ENCODE measurements around the gene PPP1R14C. TPM values are rescaled to one million over a fixed set of nuclear protein-coding genes. Genes with fewer than 3 reads are reported as not detected.
"Not testable (repeated sequence)": the region's sequence is repeated elsewhere in the genome, so short reads cannot be mapped to it uniquely, and the experiment has no call there.

PPP1R14C gene
- total and polyA plus RNA-seq, 10 donors = 0.06 to 0.39 (median 0.18) TPM; not detected in 4

- no peak overlapping the region for H3K27ac ChIP-seq
- intact Hi-C loops (cut with DNase I; ENCODE audit: low total_unique reads) = no loop called here
- DNase-seq = no peak
- H3K4me1 ChIP-seq = no peaks in the 10 kb centered on the region
- no peaks in the 10 kb centered on the region for H3K36me3 ChIP-seq
- no peaks in the 10 kb centered on the region for H3K9me3 ChIP-seq
- H3K27me3 ChIP-seq (replicated peaks in 1 of 7) = no peaks in the 10 kb centered on the region
- no peak overlapping the region for H3K4me3 ChIP-seq
- TF ChIP-seq POLR2AphosphoS5 (IDR thresholded peaks at IDR 0.05) = no peak
- TF ChIP-seq CTCF (IDR thresholded peaks at IDR 0.05 in 8 of 11, conservative IDR thresholded peaks at IDR 0.05 in 3 of 11) = no peak
- no peak for TF ChIP-seq POLR2A (IDR thresholded peaks at IDR 0.05)
- 81 to 88% (median 85%) methylated on average over 8 of the region's 8 CpGs for WGBS, 5 donors
Observed at GRCh38 chr6:150176659-150177058, 33.8 kb downstream of the PPP1R14C start.

GRCh38 chr6:150177259-150177951 lies 34.6 kb downstream of the PPP1R14C start:
- Histone ChIP-seq H3K36me3 (no peaks in the 10 kb centered on the region), H3K9me3 (no peaks in the 10 kb centered on the region), H3K4me1 (peaks cover 0 to under 1% (median 0%) of the 10 kb centered on the region in 6 donors), H3K27ac (no peak overlapping the region), H3K27me3 (replicated peaks in 1 of 7) (no peaks in the 10 kb centered on the region), H3K4me3 (no peak overlapping the region)
- TF ChIP-seq CTCF (IDR thresholded peaks at IDR 0.05 in 8 of 11, conservative IDR thresholded peaks at IDR 0.05 in 3 of 11) (no peak), POLR2A (IDR thresholded peaks at IDR 0.05) (no peak), POLR2AphosphoS5 (IDR thresholded peaks at IDR 0.05) (no peak)
- 90 to 94% (median 92%) methylated on average over 11 of the region's 11 CpGs for WGBS, 5 donors
- intact Hi-C loops (cut with DNase I; ENCODE audit: low total_unique reads) = no loop called here
- DNase-seq = no peak

GRCh38 chr6:150177952-150178520 lies 35.2 kb downstream of the PPP1R14C start:
- no peak for DNase-seq
- 82 to 91% (median 88%) methylated on average over 12 of the region's 12 CpGs for WGBS, 5 donors
- no peaks in the 10 kb centered on the region for H3K27me3 ChIP-seq (replicated peaks in 1 of 7)
- no peaks in the 10 kb centered on the region for H3K9me3 ChIP-seq
- TF ChIP-seq POLR2AphosphoS5 (IDR thresholded peaks at IDR 0.05) = no peak
- no peak for TF ChIP-seq CTCF (IDR thresholded peaks at IDR 0.05 in 8 of 11, conservative IDR thresholded peaks at IDR 0.05 in 3 of 11)
- no peak for TF ChIP-seq POLR2A (IDR thresholded peaks at IDR 0.05)
- peaks cover 0 to 6% (median 0%) of the 10 kb centered on the region in 6 donors for H3K4me1 ChIP-seq
- H3K4me3 ChIP-seq = no peak overlapping the region
- intact Hi-C loops (cut with DNase I; ENCODE audit: low total_unique reads) = no loop called here
- H3K36me3 ChIP-seq = no peaks in the 10 kb centered on the region
- no peak overlapping the region for H3K27ac ChIP-seq

- Histone ChIP-seq H3K4me1 (peaks cover 0 to 16% (median 0%) of the 10 kb centered on the region in 6 donors), H3K9me3 (no peaks in the 10 kb centered on the region), H3K4me3 (no peak overlapping the region), H3K27ac (no peak overlapping the region), H3K36me3 (no peaks in the 10 kb centered on the region), H3K27me3 (replicated peaks in 1 of 7) (no peaks in the 10 kb centered on the region)
- intact Hi-C loops (cut with DNase I; ENCODE audit: low total_unique reads) = no loop called here
- TF ChIP-seq POLR2AphosphoS5 (IDR thresholded peaks at IDR 0.05) (no peak), CTCF (IDR thresholded peaks at IDR 0.05 in 8 of 11, conservative IDR thresholded peaks at IDR 0.05 in 3 of 11) (no peak), POLR2A (IDR thresholded peaks at IDR 0.05) (no peak)
- 88 to 97% (median 94%) methylated on average over 3 of the region's 3 CpGs for WGBS, 5 donors
- DNase-seq = no peak
Observed at GRCh38 chr6:150179030-150179429, 36.2 kb downstream of the PPP1R14C start.

GRCh38 chr6:150179907-150180424 lies 37.1 kb downstream of the PPP1R14C start:
- H3K27me3 ChIP-seq (replicated peaks in 1 of 7); H3K36me3 ChIP-seq; intact Hi-C loops (cut with DNase I; ENCODE audit: low total_unique reads); H3K4me3 ChIP-seq; H3K9me3 ChIP-seq; H3K27ac ChIP-seq; DNase-seq: not testable (repeated sequence)
- 70 to 83% (median 77%) methylated on average over 7 of the region's 7 CpGs for WGBS, 5 donors
- peaks cover 0 to 26% (median 5%) of the 10 kb centered on the region in 6 donors for H3K4me1 ChIP-seq
